Fibroblast of pulmonary artery (primary cell): ENCODE measurements around the gene HNRNPM.

ENCODE experiments used
- DNase-seq: peaks from one replicate; pipeline ENCODE4 v3.0.0-alpha.2; 2010; ENCODE audit warnings: low read depth
- H3K4me3 ChIP-seq: replicated peaks from 2 replicates; pipeline ENCODE4 v1.5.1; 2011; ENCODE audit warnings: low read depth, mild to moderate bottlenecking, control low read depth, low read length, moderate library complexity
- CTCF ChIP-seq: IDR thresholded peaks from 2 replicates; pipeline ENCODE4 v1.5.1; 2011; ENCODE audit warnings: mild to moderate bottlenecking, control low read depth, low read length, inconsistent platforms; ENCODE audit errors: missing control alignments

The HNRNPM gene

DNA sequence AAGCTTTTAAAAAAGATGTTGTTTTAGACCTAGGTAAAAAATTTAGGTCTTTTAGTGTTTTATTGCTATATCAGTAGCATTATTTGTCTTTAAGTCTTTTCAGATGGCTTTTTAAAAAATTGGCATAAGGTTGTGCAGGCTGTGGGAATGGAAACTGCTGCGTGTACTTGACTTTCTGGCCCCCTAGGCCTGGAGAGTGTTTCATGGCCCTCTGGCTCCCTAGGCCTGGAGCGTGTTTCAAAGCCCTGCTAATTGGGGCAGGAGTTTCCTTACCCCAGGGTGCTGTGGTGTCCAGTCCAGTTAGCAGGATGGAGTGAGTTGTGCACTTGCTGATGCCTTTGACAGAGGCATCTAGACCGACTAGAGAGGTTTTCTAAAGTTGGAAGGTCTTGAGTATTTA, 33.8 kb downstream of the HNRNPM start:
- DNase-seq: no peak
- no peak for TF ChIP-seq CTCF
- no peak overlapping the region for H3K4me3 ChIP-seq

- H3K4me3 ChIP-seq: no peak overlapping the region
- DNase-seq: no peak
- TF ChIP-seq CTCF: no peak
Observed at GRCh38 chr19:8481201-8481600, 36.4 kb downstream of the HNRNPM start.

GRCh38 chr19:8481616-8482015, 36.8 kb downstream of the HNRNPM start:
- no peak for TF ChIP-seq CTCF
- no peak overlapping the region for H3K4me3 ChIP-seq
- no peak for DNase-seq

DNA sequence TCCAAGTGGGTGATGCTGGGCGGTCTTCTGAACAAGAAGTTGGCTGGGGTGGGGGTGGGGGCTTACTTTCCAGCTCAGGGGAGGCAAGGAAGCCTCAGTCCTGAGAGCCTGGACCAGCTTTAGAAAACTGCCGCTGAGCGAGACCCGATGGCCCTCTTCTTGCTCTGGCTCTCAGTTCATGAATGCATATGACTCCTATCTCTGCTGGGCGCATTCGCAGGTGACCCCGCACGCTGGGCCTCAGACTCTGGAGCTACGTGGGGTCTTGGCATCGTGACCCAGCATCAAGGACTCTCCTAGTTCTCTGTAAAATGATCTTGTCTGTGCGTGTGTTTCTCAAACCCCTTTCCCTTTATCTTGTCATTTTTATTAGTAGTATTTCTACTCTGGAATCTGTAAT, 37.9 kb downstream of the HNRNPM start:
- DNase-seq: no peak
- TF ChIP-seq CTCF: no peak
- no peak overlapping the region for H3K4me3 ChIP-seq

GRCh38 chr19:8483165-8483564, 38.4 kb downstream of the HNRNPM start:
- DNase-seq: no peak
- no peak overlapping the region for H3K4me3 ChIP-seq
- no peak for TF ChIP-seq CTCF

GRCh38 chr19:8484331-8484894, 39.6 kb downstream of the HNRNPM start:
- H3K4me3 ChIP-seq: no peak overlapping the region
- DNase-seq: no peak
- no peak for TF ChIP-seq CTCF
